K562 (cell line): ENCODE results near the gene SLC18A3. TPM values are rescaled to one million over a fixed set of nuclear protein-coding genes. Genes with fewer than 3 reads are reported as not detected.
A peak's percentile ranks its signal among the peaks of the same experiment; 100 is the strongest.

ENCODE experiments used
- CREB1 ChIP-seq, 2 experiments: sonication (generic) in 1 of 2; formaldehyde crosslinking in 1 of 2; IDR thresholded peaks; 2 replicates each; pipeline versions ENCODE4 v1.6.1 to v1.8.0; 2012 to 2022; ENCODE audit warnings: inconsistent platforms in 1 of 2, mild to moderate bottlenecking in 1 of 2, missing genetic modification reagents in 1 of 2, moderate library complexity in 1 of 2
- GATAD2A ChIP-seq: fragments of 450-650 bp; IDR thresholded peaks from 2 replicates; pipeline ENCODE4 v1.6.1; 2017
- HDAC1 ChIP-seq, 2 experiments: fragments of 450-650 bp; IDR thresholded peaks; 2 replicates each; pipeline ENCODE4 v1.6.1; 2016 to 2017; ENCODE audit warnings: inconsistent platforms in 1 of 2, mild to moderate bottlenecking in 1 of 2, moderate library complexity in 1 of 2
- HLTF ChIP-seq: fragments of 450-650 bp; IDR thresholded peaks from 2 replicates; pipeline ENCODE4 v1.6.1; 2016
- IFI16 ChIP-seq: fragments of 250-450 bp; sonication (Bioruptor Pico); IDR thresholded peaks from 2 replicates; pipeline ENCODE4 v2.1.2; 2022; ENCODE audit warnings: mild to moderate bottlenecking, inconsistent platforms
- MCM2 ChIP-seq: fragments of 450-650 bp; IDR thresholded peaks from 2 replicates; pipeline ENCODE4 v1.6.1; 2017; ENCODE audit warnings: low read depth, mild to moderate bottlenecking
- NEUROD1 ChIP-seq: fragments of 150-350 bp; IDR thresholded peaks from 2 replicates; pipeline ENCODE4 v1.6.1; 2014; ENCODE audit warnings: borderline replicate concordance, low read length, low read depth; ENCODE audit not compliant: partially characterized antibody
- PHF20 ChIP-seq: fragments of 450-650 bp; IDR thresholded peaks from 2 replicates; pipeline ENCODE4 v1.6.1; 2018; ENCODE audit not compliant: partially characterized antibody
- SREBF1 ChIP-seq: fragments of 150-350 bp; IDR thresholded peaks from 2 replicates; pipeline ENCODE4 v1.6.1; 2014; ENCODE audit warnings: antibody characterized with exemption, low read depth, low read length, borderline replicate concordance
- TEAD4 ChIP-seq, 2 experiments: sonication (generic) in 1 of 2; formaldehyde crosslinking in 1 of 2; IDR thresholded peaks; 2 replicates each; pipeline versions ENCODE4 v1.6.1 to v1.8.0; 2012 to 2022; ENCODE audit warnings: borderline replicate concordance in 1 of 2, inconsistent platforms in 1 of 2, low read length in 1 of 2, mild to moderate bottlenecking in 1 of 2, missing genetic modification reagents in 1 of 2
- TSC22D4 ChIP-seq: fragments of 450-650 bp; IDR thresholded peaks from 2 replicates; pipeline ENCODE4 v1.6.1; 2016; ENCODE audit warnings: missing genetic modification characterization, missing biosample characterization, control low read depth
- XRCC4 ChIP-seq: IDR thresholded peaks from one replicate; pipeline ENCODE4 v1.6.1; 2011; ENCODE audit not compliant: insufficient read depth, insufficient read length; ENCODE audit errors: extremely low read depth
- ZNF134 ChIP-seq: fragments of 250-450 bp; sonication (Bioruptor Pico); conservative IDR thresholded peaks from 2 replicates; pipeline ENCODE4 v1.4.0; 2020
- ZNF408 ChIP-seq: fragments of 250-450 bp; sonication (Bioruptor Pico); IDR thresholded peaks from 2 replicates; pipeline ENCODE4 v1.4.0; 2020; ENCODE audit warnings: low read depth, mild to moderate bottlenecking, moderate library complexity
- polyA plus RNA-seq, 8 experiments: library from polyadenylated mRNA; depleted of rRNA in 4 of 8; stranded (reverse) in 5 of 8; unstranded in 3 of 8; fragments of >200 nt; fragmentation: Nextera tagmentation in 2 of 8; fragmentation: Illumina TruSeq in 1 of 8; extraction: Ambion mirVana in 2 of 8; extraction: Trizol in 1 of 8; gene quantifications; 2 replicates each; pipeline versions ENCODE4 v1.2.1 to v1.2.3, GENCODE V29; 2011 to 2014; ENCODE audit warnings: inconsistent platforms in 1 of 8, missing spikeins in 1 of 8
- total RNA-seq, 7 experiments: library from RNA; depleted of rRNA in 6 of 7; stranded (reverse); fragments of >200 nt in 6 of 7; fragmentation: Illumina TruSeq in 2 of 7; extraction: Trizol in 2 of 7; gene quantifications; 2 replicates each; pipeline versions ENCODE4 v1.2.1 to v1.2.3, GENCODE V29; 2011 to 2021; ENCODE audit warnings: low replicate concordance in 1 of 7
- TF ChIP-seq, protein P1 (sequence below): fragments of 450-650 bp; IDR thresholded peaks from 2 replicates; pipeline ENCODE4 v1.6.1; 2017; ENCODE audit warnings: mild to moderate bottlenecking, moderate library complexity
- TF ChIP-seq, protein P2 (sequence below): sonication (generic); formaldehyde crosslinking; IDR thresholded peaks from 2 replicates; pipeline ENCODE4 v1.8.0; 2022; ENCODE audit warnings: mild to moderate bottlenecking, missing genetic modification reagents
- TF ChIP-seq, protein P3 (sequence below): fragments of 250-450 bp; sonication (Bioruptor Pico); IDR thresholded peaks from 2 replicates; pipeline ENCODE4 v1.9.0; 2021; ENCODE audit warnings: mild to moderate bottlenecking, inconsistent platforms
- TF ChIP-seq, protein P4 (sequence below): sonication (generic); formaldehyde crosslinking; IDR thresholded peaks from 2 replicates; pipeline ENCODE4 v1.8.0; 2022; ENCODE audit warnings: missing genetic modification reagents, mild to moderate bottlenecking, moderate library complexity, borderline replicate concordance
- TF ChIP-seq, protein P5 (sequence below): sonication (generic); formaldehyde crosslinking; IDR thresholded peaks from 2 replicates; pipeline ENCODE4 v1.8.0; 2022; ENCODE audit warnings: mild to moderate bottlenecking, missing genetic modification reagents

SLC18A3 gene
- total and polyA plus RNA-seq, 9 of the 15 experiments (the other 6 are each of a cell fraction or from before 2014, with no cell fraction given): not detected

DNA sequence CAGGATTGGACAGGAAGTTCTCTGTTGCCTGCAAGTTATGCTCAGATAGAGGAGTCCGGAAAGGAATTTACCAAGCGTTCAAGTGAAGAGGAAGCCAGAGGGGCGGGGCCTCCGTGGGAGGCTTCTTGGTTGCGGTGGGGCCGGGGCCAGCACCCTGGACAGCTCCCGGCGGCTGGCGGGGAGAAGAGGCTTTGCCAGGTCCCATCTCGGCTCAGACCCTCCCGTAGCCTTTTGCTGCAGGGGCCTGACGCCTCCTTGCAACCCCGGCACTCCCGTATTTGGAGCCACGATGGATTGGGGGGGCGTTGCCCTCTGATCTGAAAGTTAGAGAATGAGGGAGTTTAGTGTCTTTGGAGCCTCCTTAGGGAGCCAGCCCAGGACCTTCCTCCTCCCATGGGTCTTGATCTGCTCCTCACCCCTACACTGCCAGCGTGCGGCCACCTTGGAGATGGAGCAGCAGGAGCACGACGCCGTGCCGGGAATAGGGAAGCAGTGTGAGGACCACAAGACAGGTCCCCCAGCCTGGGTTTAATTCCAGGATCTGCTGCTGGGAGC, 3.1 kb upstream of the SLC18A3 start (continued):
- TF ChIP-seq XRCC4 (no peak), NEUROD1 (no peak), GATAD2A (no peak), SREBF1 (no peak), ZNF408 (CRISPR knock-in tag) (no peak), MCM2 (no peak), CREB1 (IDR thresholded peaks at IDR 0.05) (no peak), CREB1 (CRISPR knock-in tag; IDR thresholded peaks at IDR 0.05) (peak; percentile 39; the same call in 1 of the 2 replicates), TEAD4 (IDR thresholded peaks at IDR 0.05; ENCODE audit: low read length) (no peak), TEAD4 (CRISPR knock-in tag; IDR thresholded peaks at IDR 0.05; ENCODE audit: borderline replicate concordance) (0 out of 2 replicates have a peak, but pooled peaks have one; percentile 69), TSC22D4 (tag) (no peak), ZNF134 (CRISPR knock-in tag) (no peak), HDAC1 (IDR thresholded peaks at IDR 0.05) (0 out of 4 replicates have a peak, but pooled peaks of 1 of the 2 experiments have one; percentile 20), IFI16 (CRISPR knock-in tag) (no peak), PHF20 (no peak), HLTF (no peak)
- TF ChIP-seq, protein P1, sequence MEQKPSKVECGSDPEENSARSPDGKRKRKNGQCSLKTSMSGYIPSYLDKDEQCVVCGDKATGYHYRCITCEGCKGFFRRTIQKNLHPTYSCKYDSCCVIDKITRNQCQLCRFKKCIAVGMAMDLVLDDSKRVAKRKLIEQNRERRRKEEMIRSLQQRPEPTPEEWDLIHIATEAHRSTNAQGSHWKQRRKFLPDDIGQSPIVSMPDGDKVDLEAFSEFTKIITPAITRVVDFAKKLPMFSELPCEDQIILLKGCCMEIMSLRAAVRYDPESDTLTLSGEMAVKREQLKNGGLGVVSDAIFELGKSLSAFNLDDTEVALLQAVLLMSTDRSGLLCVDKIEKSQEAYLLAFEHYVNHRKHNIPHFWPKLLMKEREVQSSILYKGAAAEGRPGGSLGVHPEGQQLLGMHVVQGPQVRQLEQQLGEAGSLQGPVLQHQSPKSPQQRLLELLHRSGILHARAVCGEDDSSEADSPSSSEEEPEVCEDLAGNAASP: no peak
- TF ChIP-seq, protein P2, sequence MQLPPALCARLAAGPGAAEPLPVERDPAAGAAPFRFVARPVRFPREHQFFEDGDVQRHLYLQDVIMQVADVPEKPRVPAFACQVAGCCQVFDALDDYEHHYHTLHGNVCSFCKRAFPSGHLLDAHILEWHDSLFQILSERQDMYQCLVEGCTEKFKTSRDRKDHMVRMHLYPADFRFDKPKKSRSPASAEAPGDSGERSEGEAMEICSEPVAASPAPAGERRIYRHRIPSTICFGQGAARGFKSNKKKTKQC (CRISPR knock-in tag): peak; percentile 96
- TF ChIP-seq, protein P3, sequence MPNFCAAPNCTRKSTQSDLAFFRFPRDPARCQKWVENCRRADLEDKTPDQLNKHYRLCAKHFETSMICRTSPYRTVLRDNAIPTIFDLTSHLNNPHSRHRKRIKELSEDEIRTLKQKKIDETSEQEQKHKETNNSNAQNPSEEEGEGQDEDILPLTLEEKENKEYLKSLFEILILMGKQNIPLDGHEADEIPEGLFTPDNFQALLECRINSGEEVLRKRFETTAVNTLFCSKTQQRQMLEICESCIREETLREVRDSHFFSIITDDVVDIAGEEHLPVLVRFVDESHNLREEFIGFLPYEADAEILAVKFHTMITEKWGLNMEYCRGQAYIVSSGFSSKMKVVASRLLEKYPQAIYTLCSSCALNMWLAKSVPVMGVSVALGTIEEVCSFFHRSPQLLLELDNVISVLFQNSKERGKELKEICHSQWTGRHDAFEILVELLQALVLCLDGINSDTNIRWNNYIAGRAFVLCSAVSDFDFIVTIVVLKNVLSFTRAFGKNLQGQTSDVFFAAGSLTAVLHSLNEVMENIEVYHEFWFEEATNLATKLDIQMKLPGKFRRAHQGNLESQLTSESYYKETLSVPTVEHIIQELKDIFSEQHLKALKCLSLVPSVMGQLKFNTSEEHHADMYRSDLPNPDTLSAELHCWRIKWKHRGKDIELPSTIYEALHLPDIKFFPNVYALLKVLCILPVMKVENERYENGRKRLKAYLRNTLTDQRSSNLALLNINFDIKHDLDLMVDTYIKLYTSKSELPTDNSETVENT (CRISPR knock-in tag): no peak
- TF ChIP-seq, protein P4, sequence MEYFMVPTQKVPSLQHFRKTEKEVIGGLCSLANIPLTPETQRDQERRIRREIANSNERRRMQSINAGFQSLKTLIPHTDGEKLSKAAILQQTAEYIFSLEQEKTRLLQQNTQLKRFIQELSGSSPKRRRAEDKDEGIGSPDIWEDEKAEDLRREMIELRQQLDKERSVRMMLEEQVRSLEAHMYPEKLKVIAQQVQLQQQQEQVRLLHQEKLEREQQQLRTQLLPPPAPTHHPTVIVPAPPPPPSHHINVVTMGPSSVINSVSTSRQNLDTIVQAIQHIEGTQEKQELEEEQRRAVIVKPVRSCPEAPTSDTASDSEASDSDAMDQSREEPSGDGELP (CRISPR knock-in tag): peak; percentile 85
- TF ChIP-seq, protein P5, sequence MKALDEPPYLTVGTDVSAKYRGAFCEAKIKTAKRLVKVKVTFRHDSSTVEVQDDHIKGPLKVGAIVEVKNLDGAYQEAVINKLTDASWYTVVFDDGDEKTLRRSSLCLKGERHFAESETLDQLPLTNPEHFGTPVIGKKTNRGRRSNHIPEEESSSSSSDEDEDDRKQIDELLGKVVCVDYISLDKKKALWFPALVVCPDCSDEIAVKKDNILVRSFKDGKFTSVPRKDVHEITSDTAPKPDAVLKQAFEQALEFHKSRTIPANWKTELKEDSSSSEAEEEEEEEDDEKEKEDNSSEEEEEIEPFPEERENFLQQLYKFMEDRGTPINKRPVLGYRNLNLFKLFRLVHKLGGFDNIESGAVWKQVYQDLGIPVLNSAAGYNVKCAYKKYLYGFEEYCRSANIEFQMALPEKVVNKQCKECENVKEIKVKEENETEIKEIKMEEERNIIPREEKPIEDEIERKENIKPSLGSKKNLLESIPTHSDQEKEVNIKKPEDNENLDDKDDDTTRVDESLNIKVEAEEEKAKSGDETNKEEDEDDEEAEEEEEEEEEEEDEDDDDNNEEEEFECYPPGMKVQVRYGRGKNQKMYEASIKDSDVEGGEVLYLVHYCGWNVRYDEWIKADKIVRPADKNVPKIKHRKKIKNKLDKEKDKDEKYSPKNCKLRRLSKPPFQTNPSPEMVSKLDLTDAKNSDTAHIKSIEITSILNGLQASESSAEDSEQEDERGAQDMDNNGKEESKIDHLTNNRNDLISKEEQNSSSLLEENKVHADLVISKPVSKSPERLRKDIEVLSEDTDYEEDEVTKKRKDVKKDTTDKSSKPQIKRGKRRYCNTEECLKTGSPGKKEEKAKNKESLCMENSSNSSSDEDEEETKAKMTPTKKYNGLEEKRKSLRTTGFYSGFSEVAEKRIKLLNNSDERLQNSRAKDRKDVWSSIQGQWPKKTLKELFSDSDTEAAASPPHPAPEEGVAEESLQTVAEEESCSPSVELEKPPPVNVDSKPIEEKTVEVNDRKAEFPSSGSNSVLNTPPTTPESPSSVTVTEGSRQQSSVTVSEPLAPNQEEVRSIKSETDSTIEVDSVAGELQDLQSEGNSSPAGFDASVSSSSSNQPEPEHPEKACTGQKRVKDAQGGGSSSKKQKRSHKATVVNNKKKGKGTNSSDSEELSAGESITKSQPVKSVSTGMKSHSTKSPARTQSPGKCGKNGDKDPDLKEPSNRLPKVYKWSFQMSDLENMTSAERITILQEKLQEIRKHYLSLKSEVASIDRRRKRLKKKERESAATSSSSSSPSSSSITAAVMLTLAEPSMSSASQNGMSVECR (CRISPR knock-in tag): peak; percentile 67; the same call in 1 of the 2 replicates
